MM.1S (cell line): ENCODE results near the gene IFT122.

Source experiments
- DNase-seq: peaks from one replicate; pipeline ENCODE4 v3.0.0-alpha.2; 2015
- H2AFZ ChIP-seq: fragments of 300-600 bp; sonication (generic); 2 replicates; pipeline ENCODE4 v1.6.0; 2016; ENCODE audit warnings: antibody characterized with exemption, low read length
- H3F3A ChIP-seq: fragments of 300-600 bp; sonication (generic); 2 replicates; pipeline ENCODE4 v1.6.1; 2016; ENCODE audit warnings: mild to moderate bottlenecking, antibody characterized with exemption, low read length, moderate library complexity, mixed read lengths; ENCODE audit not compliant: insufficient read depth
- H3K27ac ChIP-seq: fragments of 300-600 bp; sonication (generic); 2 replicates; pipeline ENCODE4 v1.5.1; 2016; ENCODE audit warnings: mild to moderate bottlenecking, low read length
- H3K27me3 ChIP-seq: fragments of 300-600 bp; sonication (generic); replicated peaks from 2 replicates; pipeline ENCODE4 v1.6.0; 2016; ENCODE audit warnings: low read length; ENCODE audit not compliant: insufficient read depth
- H3K36me3 ChIP-seq: fragments of 300-600 bp; sonication (generic); replicated peaks from 2 replicates; pipeline ENCODE4 v1.6.1; 2016; ENCODE audit warnings: mild to moderate bottlenecking, low read length, mixed read lengths; ENCODE audit not compliant: insufficient read depth
- H3K4me1 ChIP-seq: fragments of 300-600 bp; sonication (generic); 2 replicates; pipeline ENCODE4 v1.6.1; 2016; ENCODE audit warnings: low read length, mixed read lengths
- H3K4me2 ChIP-seq: fragments of 300-600 bp; sonication (generic); 2 replicates; pipeline ENCODE4 v1.6.0; 2016; ENCODE audit warnings: low read depth, low read length
- H3K4me3 ChIP-seq: fragments of 300-600 bp; sonication (generic); 2 replicates; pipeline ENCODE4 v1.5.1; 2016; ENCODE audit warnings: low read length, mixed read lengths
- H3K79me2 ChIP-seq: fragments of 300-600 bp; sonication (generic); 2 replicates; pipeline ENCODE4 v1.6.1; 2016; ENCODE audit warnings: mixed run types, low read length, mixed read lengths
- H3K9ac ChIP-seq: fragments of 300-600 bp; sonication (generic); 2 replicates; pipeline ENCODE4 v1.6.1; 2016; ENCODE audit warnings: low read length, mixed read lengths
- H3K9me2 ChIP-seq: fragments of 300-600 bp; sonication (generic); replicated peaks from 2 replicates; pipeline ENCODE4 v1.6.1; 2016; ENCODE audit warnings: mild to moderate bottlenecking, low read length, mixed read lengths; ENCODE audit not compliant: insufficient read depth
- H3K9me3 ChIP-seq: fragments of 300-600 bp; sonication (generic); replicated peaks from 2 replicates; pipeline ENCODE4 v1.6.1; 2016; ENCODE audit warnings: mild to moderate bottlenecking, low read length, mixed read lengths; ENCODE audit not compliant: insufficient read depth
- H4K20me1 ChIP-seq: fragments of 300-600 bp; sonication (generic); 2 replicates; pipeline ENCODE4 v1.6.1; 2016; ENCODE audit warnings: mild to moderate bottlenecking, low read length, moderate library complexity, mixed read lengths; ENCODE audit not compliant: insufficient read depth
- CTCF ChIP-seq: fragments of 300-600 bp; sonication (generic); IDR thresholded peaks from 2 replicates; pipeline ENCODE4 v1.5.1; 2016; ENCODE audit warnings: antibody characterized with exemption, low read length, mixed read lengths
- EZH2 ChIP-seq: fragments of 300-600 bp; sonication (generic); optimal IDR thresholded peaks from 2 replicates; pipeline ENCODE3; 2017; ENCODE audit warnings: low read depth, mild to moderate bottlenecking, antibody characterized with exemption, low read length, mixed read lengths
- EZH2phosphoT487 ChIP-seq: fragments of 300-600 bp; sonication (generic); IDR thresholded peaks from 2 replicates; pipeline ENCODE4 v1.6.1; 2018; ENCODE audit warnings: antibody characterized with exemption, low read length

Gene IFT122

GRCh38 chr3:129528589-129529100 lies 88.6 kb downstream of the IFT122 start, which contains the start of gene RHO:
RHO (plus strand) TSS chr3:129528639; CDS start chr3:129528734, 95 bp downstream.
- H3K4me1 ChIP-seq: no peaks in the 10 kb centered on the region
- H3K27me3 ChIP-seq: no peaks in the 10 kb centered on the region
- no peaks in the 10 kb centered on the region for H3K9me3 ChIP-seq
- H3K27ac ChIP-seq: no peak within 1 kb of the TSS
- no peak within 1 kb of the TSS for H3K4me3 ChIP-seq
- no peaks in the 10 kb centered on the region for H3K79me2 ChIP-seq
- no peaks in the 10 kb centered on the region for H4K20me1 ChIP-seq
- no peak within 1 kb of the TSS for H2AFZ ChIP-seq
- H3K9me2 ChIP-seq: no peaks in the 10 kb centered on the region
- no peak for TF ChIP-seq EZH2phosphoT487
- no peak for TF ChIP-seq EZH2
- TF ChIP-seq CTCF: no peak
- no peaks in the 10 kb centered on the region for H3F3A ChIP-seq
- no peak within 1 kb of the TSS for H3K4me2 ChIP-seq
- no peak within 1 kb of the TSS for H3K9ac ChIP-seq
- DNase-seq: no peak
- H3K36me3 ChIP-seq: no peaks in the 10 kb centered on the region

GRCh38 chr3:129529436-129530210 lies 89.6 kb downstream of the IFT122 start:
- no peak overlapping the region for H3K4me3 ChIP-seq
- no peaks in the 10 kb centered on the region for H3F3A ChIP-seq
- no peak overlapping the region for H3K4me2 ChIP-seq
- no peaks in the 10 kb centered on the region for H3K36me3 ChIP-seq
- no peak overlapping the region for H3K27ac ChIP-seq
- no peaks in the 10 kb centered on the region for H3K79me2 ChIP-seq
- H3K4me1 ChIP-seq: no peaks in the 10 kb centered on the region
- no peaks in the 10 kb centered on the region for H3K9me2 ChIP-seq
- DNase-seq: no peak
- no peak for TF ChIP-seq CTCF
- TF ChIP-seq EZH2: no peak
- no peak for TF ChIP-seq EZH2phosphoT487
- no peaks in the 10 kb centered on the region for H3K9me3 ChIP-seq
- no peaks in the 10 kb centered on the region for H3K27me3 ChIP-seq
- no peak overlapping the region for H3K9ac ChIP-seq
- no peaks in the 10 kb centered on the region for H4K20me1 ChIP-seq
- H2AFZ ChIP-seq: no peak overlapping the region

GRCh38 chr3:129530251-129530791 lies 90.3 kb downstream of the IFT122 start:
- Histone ChIP-seq H3K27ac (no peak overlapping the region), H3K36me3 (no peaks in the 10 kb centered on the region), H3K79me2 (no peaks in the 10 kb centered on the region), H3K4me2 (no peak overlapping the region), H3K9me3 (no peaks in the 10 kb centered on the region), H3K9ac (no peak overlapping the region), H4K20me1 (no peaks in the 10 kb centered on the region), H3K4me3 (no peak overlapping the region), H3K4me1 (no peaks in the 10 kb centered on the region), H3F3A (no peaks in the 10 kb centered on the region), H3K9me2 (no peaks in the 10 kb centered on the region), H3K27me3 (no peaks in the 10 kb centered on the region), H2AFZ (no peak overlapping the region)
- TF ChIP-seq EZH2 (no peak), EZH2phosphoT487 (no peak), CTCF (no peak)
- DNase-seq: no peak
